Osteocyte (in vitro differentiated cells): ENCODE data around the gene PBX3. TPM values are rescaled to one million over a fixed set of nuclear protein-coding genes. Genes with fewer than 3 reads are reported as not detected.
A peak's percentile ranks its signal among the peaks of the same experiment; 100 is the strongest.

Source experiments
- DNase-seq: peaks from one replicate; pipeline ENCODE4 v3.0.0; 2021; ENCODE audit warnings: mixed read lengths; ENCODE audit not compliant: unreplicated experiment; ENCODE audit errors: extremely low spot score
- H3K27ac Mint-ChIP-seq: one replicate; pipeline ENCODE4 v1.8.0; 2021; ENCODE audit warnings: mild to moderate bottlenecking, mixed read lengths; ENCODE audit not compliant: unreplicated experiment
- H3K27me3 Mint-ChIP-seq: one replicate; pipeline ENCODE4 v1.8.0; 2021; ENCODE audit warnings: mixed read lengths; ENCODE audit not compliant: unreplicated experiment
- H3K36me3 Mint-ChIP-seq: one replicate; pipeline ENCODE4 v1.8.0; 2021; ENCODE audit warnings: mixed read lengths; ENCODE audit not compliant: unreplicated experiment
- H3K4me1 Mint-ChIP-seq: one replicate; pipeline ENCODE4 v1.8.0; 2021; ENCODE audit warnings: mixed read lengths; ENCODE audit not compliant: unreplicated experiment
- H3K4me3 Mint-ChIP-seq: one replicate; pipeline ENCODE4 v1.8.0; 2021; ENCODE audit warnings: mild to moderate bottlenecking, moderate library complexity, mixed read lengths; ENCODE audit not compliant: unreplicated experiment
- H3K9me3 Mint-ChIP-seq: one replicate; pipeline ENCODE4 v1.8.0; 2021; ENCODE audit warnings: mixed read lengths; ENCODE audit not compliant: unreplicated experiment
- total RNA-seq: library from RNA; stranded (reverse); gene quantifications from 2 replicates; pipeline ENCODE4 v1.2.1, GENCODE V29; 2021
- TF ChIP-seq, protein P1 (sequence below): fragments of 200-600 bp; sonication (generic); IDR thresholded peaks from 2 replicates; pipeline ENCODE4 v1.5.0; 2021; ENCODE audit warnings: antibody characterized with exemption, mild to moderate bottlenecking, moderate library complexity

PBX3 gene
- total RNA-seq, 1 donor from 2014 or later, result 16.0 TPM

DNA sequence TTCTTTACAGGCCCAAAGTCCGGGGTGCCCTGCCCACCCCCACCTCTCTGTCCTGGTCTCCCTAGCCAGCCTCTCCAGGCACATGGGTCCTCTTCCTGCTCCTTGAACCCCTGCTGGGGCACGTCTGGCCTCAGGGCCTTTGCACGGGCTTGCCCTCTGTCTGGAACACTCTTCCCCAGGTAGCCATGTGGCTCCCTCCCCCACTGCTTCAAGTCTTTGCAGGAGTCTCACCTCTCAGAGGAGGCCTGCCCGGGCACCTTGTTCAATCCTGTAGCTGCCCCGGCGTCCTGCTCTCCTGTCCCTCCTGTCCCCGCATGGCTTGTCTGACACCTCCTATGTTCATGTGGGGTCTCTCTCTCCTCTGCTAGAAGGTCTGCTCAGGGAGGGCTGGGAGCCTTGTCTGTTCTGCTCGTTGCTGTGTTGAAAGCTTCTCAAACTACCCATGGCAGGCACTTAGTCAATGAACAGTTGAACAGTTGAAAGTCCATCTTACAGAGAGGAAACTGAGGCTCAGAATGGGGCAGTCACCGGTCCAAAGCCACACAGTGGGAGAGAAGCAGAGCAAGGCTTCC, 241.4 kb downstream of the PBX3 start:
- Mint-ChIP-seq H3K27ac (no peak overlapping the region), H3K4me3 (no peak overlapping the region), H3K9me3 (no peaks in the 10 kb centered on the region), H3K4me1 (peaks cover 6% of the 10 kb centered on the region), H3K27me3 (peaks cover 8% of the 10 kb centered on the region), H3K36me3 (no peaks in the 10 kb centered on the region)
- TF ChIP-seq, protein P1, sequence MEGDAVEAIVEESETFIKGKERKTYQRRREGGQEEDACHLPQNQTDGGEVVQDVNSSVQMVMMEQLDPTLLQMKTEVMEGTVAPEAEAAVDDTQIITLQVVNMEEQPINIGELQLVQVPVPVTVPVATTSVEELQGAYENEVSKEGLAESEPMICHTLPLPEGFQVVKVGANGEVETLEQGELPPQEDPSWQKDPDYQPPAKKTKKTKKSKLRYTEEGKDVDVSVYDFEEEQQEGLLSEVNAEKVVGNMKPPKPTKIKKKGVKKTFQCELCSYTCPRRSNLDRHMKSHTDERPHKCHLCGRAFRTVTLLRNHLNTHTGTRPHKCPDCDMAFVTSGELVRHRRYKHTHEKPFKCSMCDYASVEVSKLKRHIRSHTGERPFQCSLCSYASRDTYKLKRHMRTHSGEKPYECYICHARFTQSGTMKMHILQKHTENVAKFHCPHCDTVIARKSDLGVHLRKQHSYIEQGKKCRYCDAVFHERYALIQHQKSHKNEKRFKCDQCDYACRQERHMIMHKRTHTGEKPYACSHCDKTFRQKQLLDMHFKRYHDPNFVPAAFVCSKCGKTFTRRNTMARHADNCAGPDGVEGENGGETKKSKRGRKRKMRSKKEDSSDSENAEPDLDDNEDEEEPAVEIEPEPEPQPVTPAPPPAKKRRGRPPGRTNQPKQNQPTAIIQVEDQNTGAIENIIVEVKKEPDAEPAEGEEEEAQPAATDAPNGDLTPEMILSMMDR, result no peak
- DNase-seq, result peak; percentile 83

DNA sequence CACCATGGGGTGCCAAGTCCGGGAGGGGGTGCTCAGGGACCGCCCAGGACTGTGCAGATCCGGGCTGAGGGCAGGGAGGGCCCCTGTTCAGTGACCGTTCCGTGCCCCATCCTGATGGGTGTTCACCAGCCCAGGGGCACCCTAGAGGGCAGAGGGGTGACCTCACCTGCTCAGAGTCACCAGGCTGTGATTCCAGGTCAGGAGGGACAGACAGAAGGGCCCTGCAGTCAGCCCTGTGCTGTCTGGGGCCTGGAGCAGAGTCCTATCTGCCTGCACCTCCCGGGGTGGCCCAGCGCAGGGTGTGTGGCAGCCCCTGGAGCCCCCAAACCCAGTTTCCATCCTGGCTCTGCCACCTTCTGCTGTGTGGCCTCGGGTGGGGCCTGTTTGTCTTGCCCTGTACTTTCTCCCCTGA, 241.9 kb downstream of the PBX3 start:
- no peaks in the 10 kb centered on the region for H3K36me3 Mint-ChIP-seq
- H3K27me3 Mint-ChIP-seq, result peaks cover 6% of the 10 kb centered on the region
- peaks cover 6% of the 10 kb centered on the region for H3K4me1 Mint-ChIP-seq
- TF ChIP-seq, protein P1, result no peak
- H3K4me3 Mint-ChIP-seq, result no peak overlapping the region
- H3K27ac Mint-ChIP-seq, result no peak overlapping the region
- H3K9me3 Mint-ChIP-seq, result no peaks in the 10 kb centered on the region
- DNase-seq, result no peak

DNA sequence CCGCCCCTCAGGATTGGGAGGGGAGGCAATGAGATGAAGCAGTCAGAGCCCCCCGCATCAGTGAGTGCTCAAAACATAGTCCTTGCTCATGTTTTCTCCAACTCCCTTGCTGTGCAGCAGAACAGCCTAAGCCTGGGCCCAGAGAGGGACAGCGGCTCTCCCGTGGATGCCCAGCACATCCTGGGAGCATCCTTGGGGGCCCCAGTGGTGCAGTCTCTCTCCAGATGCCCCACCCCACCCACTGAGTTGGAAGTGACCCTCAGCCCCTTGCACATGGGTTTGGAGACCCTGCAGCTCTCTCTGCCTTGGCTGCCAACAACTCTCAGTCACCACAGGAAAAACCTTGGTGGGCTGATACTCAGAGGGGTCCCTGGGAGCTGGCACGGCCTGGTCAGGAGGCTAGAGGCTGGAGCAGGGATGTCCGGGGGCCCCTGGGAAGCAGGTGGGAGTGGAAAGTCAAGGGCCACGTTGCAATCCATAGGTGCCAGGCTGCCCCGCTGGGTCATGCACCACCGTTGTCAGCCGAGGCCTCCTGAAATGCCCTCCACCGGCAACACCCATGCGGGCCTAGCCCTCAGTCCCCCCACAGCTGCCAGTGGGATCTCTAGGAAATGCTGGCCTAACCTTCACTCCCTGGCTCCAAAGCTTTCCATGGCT, 242.5 kb downstream of the PBX3 start:
- no peaks in the 10 kb centered on the region for H3K9me3 Mint-ChIP-seq
- H3K27me3 Mint-ChIP-seq, result peaks cover 6% of the 10 kb centered on the region
- no peak overlapping the region for H3K4me3 Mint-ChIP-seq
- H3K4me1 Mint-ChIP-seq, result peaks cover 6% of the 10 kb centered on the region
- H3K27ac Mint-ChIP-seq, result no peak overlapping the region
- TF ChIP-seq, protein P1, result no peak
- no peak for DNase-seq
- no peaks in the 10 kb centered on the region for H3K36me3 Mint-ChIP-seq

DNA sequence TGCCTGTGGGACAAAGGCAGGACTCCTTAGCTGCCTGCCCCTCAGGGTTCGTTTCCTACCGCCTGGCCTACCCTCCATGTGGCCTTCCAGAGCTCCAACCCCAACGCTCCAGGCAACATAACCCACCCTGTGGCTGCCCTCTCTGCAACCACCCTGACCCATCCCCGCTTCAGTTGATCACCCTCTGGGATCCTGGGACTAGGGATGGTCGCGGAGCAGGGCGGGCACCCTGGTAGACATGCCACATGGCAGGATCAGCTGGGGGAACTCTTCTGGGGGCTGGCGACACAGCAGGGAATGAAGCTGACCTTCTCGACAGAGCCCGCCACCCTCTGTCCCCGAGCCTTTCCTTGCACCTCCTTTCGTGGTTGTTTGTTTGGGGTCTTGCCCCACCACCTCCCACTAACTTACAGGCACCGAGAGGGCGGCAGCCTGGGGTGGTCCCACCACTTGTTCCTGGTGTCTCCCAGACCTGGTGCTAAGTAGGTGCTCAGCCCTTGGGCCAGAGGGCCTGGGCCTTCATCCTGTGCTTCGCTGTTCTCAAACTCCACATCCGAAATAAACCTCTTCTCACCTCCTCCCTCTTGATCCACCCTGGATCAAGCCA, 243.1 kb downstream of the PBX3 start:
- peaks cover 6% of the 10 kb centered on the region for H3K27me3 Mint-ChIP-seq
- no peak overlapping the region for H3K4me3 Mint-ChIP-seq
- DNase-seq, result no peak
- H3K27ac Mint-ChIP-seq, result no peak overlapping the region
- peaks cover 6% of the 10 kb centered on the region for H3K4me1 Mint-ChIP-seq
- H3K36me3 Mint-ChIP-seq, result no peaks in the 10 kb centered on the region
- no peaks in the 10 kb centered on the region for H3K9me3 Mint-ChIP-seq
- TF ChIP-seq, protein P1, result no peak

DNA sequence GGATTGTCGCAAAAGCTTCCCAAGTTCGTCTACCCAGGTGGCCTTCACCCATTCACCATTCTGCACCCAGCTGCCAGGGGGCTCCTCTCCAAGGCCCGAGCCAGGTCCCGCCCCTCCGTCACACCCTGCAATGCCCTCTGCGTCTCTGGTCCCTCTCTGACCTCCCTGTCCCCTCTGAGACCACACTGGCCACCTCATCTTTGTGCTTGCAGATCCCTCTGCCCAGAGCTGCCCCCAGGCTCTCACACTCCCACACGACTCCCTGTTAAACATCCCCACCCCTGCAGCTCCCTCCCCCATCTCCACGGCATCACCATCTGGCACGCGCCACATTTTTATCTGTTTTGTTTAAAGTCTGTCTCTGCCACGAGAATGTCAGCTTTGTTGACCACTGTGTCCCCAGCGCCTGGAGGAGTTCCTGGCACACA, 243.6 kb downstream of the PBX3 start:
- H3K36me3 Mint-ChIP-seq, result no peaks in the 10 kb centered on the region
- peaks cover 6% of the 10 kb centered on the region for H3K27me3 Mint-ChIP-seq
- TF ChIP-seq, protein P1, result no peak
- H3K9me3 Mint-ChIP-seq, result no peaks in the 10 kb centered on the region
- H3K27ac Mint-ChIP-seq, result no peak overlapping the region
- no peak overlapping the region for H3K4me3 Mint-ChIP-seq
- H3K4me1 Mint-ChIP-seq, result peaks cover 6% of the 10 kb centered on the region
- peak; percentile 71 for DNase-seq
